Gastroesophageal sphincter (tissue), 3 donors: ENCODE results near the gene HOXA10.

Experiments
- CTCF ChIP-seq, 4 experiments: fragments of 200-600 bp in 2 of 4; fragments of 450-650 bp in 2 of 4; sonication (generic) in 1 of 4; IDR thresholded peaks; one replicate each; pipeline ENCODE4 v1.5.1; 2017 to 2019; ENCODE audit warnings: antibody characterized with exemption in 4 of 4, mild to moderate bottlenecking in 2 of 4, moderate library complexity in 2 of 4
- POLR2AphosphoS5 ChIP-seq: sonication (generic); formaldehyde crosslinking; IDR thresholded peaks from one replicate; pipeline ENCODE4 v1.6.1; 2017; ENCODE audit warnings: antibody characterized with exemption

GRCh38 chr7:27137640-27138315 is 36.3 kb downstream of the HOXA10 start:
- TF ChIP-seq CTCF (IDR thresholded peaks at IDR 0.05) (no peak), POLR2AphosphoS5 (peak; percentile 45)
